Skeletal muscle tissue (tissue), 4 donors: ENCODE data around the gene N4BP3. TPM values are rescaled to one million over a fixed set of nuclear protein-coding genes. Genes with fewer than 3 reads are reported as not detected.

ENCODE experiments used
- H3K27ac ChIP-seq: one replicate; pipeline ENCODE4 v1.7.0; 2013; ENCODE audit warnings: mild to moderate bottlenecking, low read depth, low read length, inconsistent platforms
- H3K27me3 ChIP-seq, 3 donors: one replicate each; pipeline ENCODE4 v1.7.0; 2013; ENCODE audit warnings: low read length in 3 of 3; ENCODE audit not compliant: control insufficient read depth in 3 of 3, insufficient read depth in 3 of 3
- H3K36me3 ChIP-seq, 3 donors: one replicate each; pipeline ENCODE4 v1.7.0; 2013; ENCODE audit warnings: low read length in 3 of 3; ENCODE audit not compliant: control insufficient read depth in 3 of 3, insufficient read depth in 3 of 3
- H3K4me1 ChIP-seq, 3 donors: one replicate each; pipeline ENCODE4 v1.7.0; 2013; ENCODE audit warnings: low read length in 3 of 3, mild to moderate bottlenecking in 3 of 3; ENCODE audit not compliant: control insufficient read depth in 3 of 3, insufficient read depth in 3 of 3
- H3K4me3 ChIP-seq, 3 donors: one replicate each; pipeline ENCODE4 v1.7.0; 2013; ENCODE audit warnings: low read length in 3 of 3
- H3K9ac ChIP-seq, 3 donors: one replicate each; pipeline ENCODE4 v1.7.0; 2013; ENCODE audit warnings: low read length in 3 of 3, mild to moderate bottlenecking in 3 of 3, moderate library complexity in 2 of 3, low read depth in 1 of 3
- H3K9me3 ChIP-seq, 3 donors: one replicate each; pipeline ENCODE4 v1.7.0; 2013; ENCODE audit warnings: low read length in 3 of 3; ENCODE audit not compliant: control insufficient read depth in 3 of 3
- total RNA-seq: library from RNA; depleted of rRNA; stranded (reverse); fragments of >200 nt; gene quantifications from one replicate; pipeline ENCODE4 v1.2.3, GENCODE V29; 2014
- donor health status: Osteomylitis.

N4BP3 gene
- total RNA-seq, 1 donor from 2014 or later, result 12.0 TPM

DNA sequence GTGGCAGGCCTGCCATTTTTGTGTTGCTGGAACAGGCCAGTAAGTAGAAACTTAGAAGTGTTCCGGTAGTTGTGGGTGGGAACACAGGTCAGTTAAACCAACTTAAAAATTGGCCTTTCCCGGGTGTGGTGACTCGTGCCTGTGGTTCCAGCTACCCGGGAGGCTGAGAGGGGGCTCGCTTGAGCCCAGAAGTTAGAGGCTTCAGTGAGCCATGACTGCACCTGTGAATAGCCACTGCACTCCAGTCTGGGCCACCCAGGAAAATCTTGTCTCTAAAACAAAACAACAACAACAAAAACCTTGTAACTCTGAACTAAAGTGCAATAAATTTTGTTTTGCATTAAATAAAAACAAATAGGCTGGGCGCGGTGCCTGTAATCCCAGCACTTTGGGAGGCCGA, 41.7 kb downstream of the N4BP3 start:
- H3K36me3 ChIP-seq, result peaks cover 9 to 17% (median 10%) of the 10 kb centered on the region in 3 donors
- no peaks in the 10 kb centered on the region for H3K9me3 ChIP-seq
- no peak overlapping the region for H3K9ac ChIP-seq
- no peaks in the 10 kb centered on the region for H3K27me3 ChIP-seq
- no peak overlapping the region for H3K4me3 ChIP-seq
- H3K27ac ChIP-seq, result no peak overlapping the region
- H3K4me1 ChIP-seq, result peaks cover 11 to 28% (median 25%) of the 10 kb centered on the region in 3 donors

DNA sequence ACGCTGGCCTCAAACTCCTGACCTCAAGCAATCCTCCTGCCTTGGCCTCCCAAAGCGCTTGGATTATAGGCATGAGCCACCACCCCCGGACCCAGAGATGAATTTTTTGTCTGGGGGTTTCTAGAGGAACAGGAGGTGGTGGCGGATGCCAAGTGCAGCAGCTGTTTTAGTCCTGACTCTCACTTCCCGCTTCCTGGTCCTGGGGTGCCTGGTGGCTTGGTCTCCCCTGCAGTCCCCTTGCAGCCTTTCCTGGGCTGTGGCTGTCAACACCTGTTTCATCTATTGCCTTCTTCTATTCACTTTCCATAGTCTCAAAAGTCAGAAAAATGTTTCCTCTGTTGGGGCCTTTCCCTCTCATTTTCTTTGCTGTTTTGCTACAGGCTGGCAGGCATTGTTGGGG, 46.8 kb downstream of the N4BP3 start:
- H3K36me3 ChIP-seq, result no peaks in the 10 kb centered on the region
- H3K4me3 ChIP-seq, result no peak overlapping the region
- no peak overlapping the region for H3K9ac ChIP-seq
- H3K27ac ChIP-seq, result no peak overlapping the region
- H3K4me1 ChIP-seq, result peaks cover 0 to 8% (median 8%) of the 10 kb centered on the region in 3 donors
- H3K27me3 ChIP-seq, result peaks cover 7 to 22% (median 17%) of the 10 kb centered on the region in 3 donors
- H3K9me3 ChIP-seq, result no peaks in the 10 kb centered on the region

GRCh38 chr5:178162481-178162880, 49.1 kb downstream of the N4BP3 start:
- Histone ChIP-seq H3K27me3 (peaks cover 12 to 34% (median 29%) of the 10 kb centered on the region in 3 donors), H3K27ac (no peak overlapping the region), H3K4me3 (no peak overlapping the region), H3K36me3 (no peaks in the 10 kb centered on the region), H3K4me1 (peaks cover 0 to 8% (median 8%) of the 10 kb centered on the region in 3 donors), H3K9ac (no peak overlapping the region), H3K9me3 (no peaks in the 10 kb centered on the region)

DNA sequence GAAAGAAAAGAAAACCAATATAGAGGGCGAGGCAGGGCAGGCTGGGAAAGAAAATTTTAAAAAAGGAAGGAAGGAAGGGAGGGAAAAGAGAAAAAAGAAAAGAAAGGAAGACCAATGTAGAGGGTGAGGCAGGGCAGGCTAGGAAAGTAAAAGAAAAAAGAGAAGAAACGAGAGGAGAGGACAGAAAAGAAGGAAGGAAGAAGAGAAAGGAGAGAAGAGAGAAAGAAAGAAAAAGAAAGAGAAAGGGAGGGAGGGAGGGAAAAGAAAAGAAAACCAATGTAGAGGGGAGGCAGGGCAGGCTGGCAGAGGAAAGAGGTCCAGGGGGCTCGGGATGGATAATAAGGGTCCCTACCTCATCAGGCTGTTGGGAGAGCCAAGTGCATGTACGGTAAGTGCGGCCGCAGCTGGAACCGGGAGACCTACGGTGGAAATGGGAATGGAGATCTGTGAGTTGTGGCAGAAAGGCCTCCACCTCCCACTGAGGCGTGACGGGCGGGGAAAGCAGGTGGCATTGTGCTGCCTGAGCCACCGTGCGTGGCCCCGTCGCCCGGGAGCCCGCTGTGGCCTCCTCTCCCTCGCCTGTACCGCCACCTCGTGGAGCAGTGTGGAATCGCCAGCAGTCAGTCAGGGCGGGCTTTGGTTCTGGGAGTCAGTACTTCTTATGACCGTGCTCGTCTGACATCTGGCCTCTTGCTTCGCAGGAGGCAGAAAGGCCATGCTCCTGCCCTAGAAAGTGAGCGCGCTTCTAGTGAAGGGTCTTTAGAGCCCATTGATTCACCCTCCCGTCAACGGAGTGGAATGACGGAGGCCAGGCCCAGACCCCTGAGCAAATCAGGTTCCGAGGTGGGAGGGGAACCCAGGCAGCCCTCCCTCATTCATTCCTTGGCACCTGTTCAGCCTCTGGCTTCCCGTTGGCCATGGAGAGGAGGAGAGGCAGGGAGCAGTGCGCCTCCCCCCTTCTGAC, 50.7 kb downstream of the N4BP3 start:
- H3K4me1 ChIP-seq, result peaks cover 0 to 8% (median 8%) of the 10 kb centered on the region in 3 donors
- no peak overlapping the region for H3K27ac ChIP-seq
- peaks cover 12 to 34% (median 29%) of the 10 kb centered on the region in 3 donors for H3K27me3 ChIP-seq
- H3K9me3 ChIP-seq, result no peaks in the 10 kb centered on the region
- no peaks in the 10 kb centered on the region for H3K36me3 ChIP-seq
- H3K9ac ChIP-seq, result peak overlapping the region in 2 of 3 donors; percentile 23 to 57
- peak overlapping the region; percentile 49 to 65 (median 58) for H3K4me3 ChIP-seq

GRCh38 chr5:178165581-178165980, 52.2 kb downstream of the N4BP3 start:
- H3K9ac ChIP-seq, result no peak overlapping the region
- H3K9me3 ChIP-seq, result no peaks in the 10 kb centered on the region
- no peak overlapping the region for H3K4me3 ChIP-seq
- H3K27ac ChIP-seq, result no peak overlapping the region
- peaks cover 12 to 34% (median 32%) of the 10 kb centered on the region in 3 donors for H3K27me3 ChIP-seq
- peaks cover 0 to 8% (median 8%) of the 10 kb centered on the region in 3 donors for H3K4me1 ChIP-seq
- H3K36me3 ChIP-seq, result no peaks in the 10 kb centered on the region

- H3K27me3 ChIP-seq, result peaks cover 3 to 12% (median 9%) of the 10 kb centered on the region in 3 donors
- no peaks in the 10 kb centered on the region for H3K4me1 ChIP-seq
These were observed 57.1 kb downstream of the N4BP3 start for GRCh38 chr5:178170455-178170854.

GRCh38 chr5:178174456-178174855, 61.1 kb downstream of the N4BP3 start:
- Histone ChIP-seq H3K9ac (no peak overlapping the region), H3K4me1 (no peaks in the 10 kb centered on the region), H3K4me3 (no peak overlapping the region), H3K36me3 (no peaks in the 10 kb centered on the region), H3K27me3 (peaks cover 0 to 3% (median 0%) of the 10 kb centered on the region in 3 donors), H3K9me3 (no peaks in the 10 kb centered on the region), H3K27ac (no peak overlapping the region)

More at GRCh38 chr5:178170455-178170854, 57.1 kb downstream of the N4BP3 start:
- Histone ChIP-seq H3K4me3 (no peak overlapping the region), H3K9me3 (no peaks in the 10 kb centered on the region), H3K27ac (no peak overlapping the region), H3K9ac (no peak overlapping the region), H3K36me3 (no peaks in the 10 kb centered on the region)

Other genes starting within 250 kb of the N4BP3 start
- not detected for gene PROP1, start 117.3 kb upstream of the N4BP3 start, total RNA-seq
- 29.2 TPM for gene RMND5B, start 17.5 kb downstream of the N4BP3 start, total RNA-seq
- 77.8 TPM for gene NHP2, start 40.4 kb downstream of the N4BP3 start, total RNA-seq
- gene GMCL2, start 73.8 kb downstream of the N4BP3 start, total RNA-seq, result not detected
- gene HNRNPAB, start 91.0 kb downstream of the N4BP3 start, total RNA-seq, result 44.4 TPM
- gene PHYKPL, start 119.3 kb downstream of the N4BP3 start, total RNA-seq, result 38.1 TPM